Endothelial cell of umbilical vein (primary cell): ENCODE measurements around the gene PHACTR1. TPM values are rescaled to one million over a fixed set of nuclear protein-coding genes. Genes with fewer than 3 reads are reported as not detected.

ENCODE experiments used
- BruUV-seq: library from RNA; stranded (reverse); fragments of 400-500 nt; replicated peaks from 2 replicates; lab custom pipeline; 2021; lab: Mats Ljungman, UMichigan
- CTCF ChIA-PET: fragments of 300-600, 350-600 bp; sonication (Branson Sonifier 250); formaldehyde crosslinking; loops from one replicate; lab custom pipeline; 2021; ENCODE audit warnings: antibody characterized with exemption, inconsistent platforms; lab: Charles Lee
- POLR2A ChIA-PET: fragments of 300-600, 350-600 bp; sonication (Branson Sonifier 250); formaldehyde crosslinking; loops from one replicate; lab custom pipeline; 2021; ENCODE audit warnings: antibody characterized with exemption, inconsistent platforms; lab: Charles Lee
- DNase-seq: peaks from one replicate; pipeline ENCODE4 v3.0.0-alpha.2; 2011; ENCODE audit warnings: low read depth, low spot score
- FAIRE-seq: peaks from 2 replicates; lab custom pipeline; 2011; peaks lifted over from hg19 to GRCh38; lab: Jason Lieb, UNC
- H2AFZ ChIP-seq: 2 replicates; pipeline ENCODE4 v1.6.0; 2012; ENCODE audit warnings: low read depth, low read length, control low read depth, inconsistent platforms
- H3K27ac ChIP-seq: 2 replicates; pipeline ENCODE4 v1.5.1; 2011; ENCODE audit warnings: low read depth, mild to moderate bottlenecking, control low read depth, low read length, moderate library complexity; ENCODE audit not compliant: insufficient read depth
- H3K27me3 ChIP-seq, 2 experiments: 2 replicates each; pipeline versions ENCODE4 v1.6.0 to v1.6.1; 2011; ENCODE audit warnings: low read length in 2 of 2, mixed read lengths in 1 of 2; ENCODE audit not compliant: control insufficient read depth in 2 of 2, insufficient read depth in 2 of 2
- H3K36me3 ChIP-seq, 2 experiments: 2 replicates in 1 of 2; 3 replicates in 1 of 2; pipeline ENCODE4 v1.5.1; 2011; ENCODE audit warnings: low read length in 2 of 2, mild to moderate bottlenecking in 1 of 2, moderate library complexity in 1 of 2; ENCODE audit not compliant: control insufficient read depth in 2 of 2, insufficient read depth in 2 of 2; ENCODE audit errors: extremely low read depth in 1 of 2
- H3K4me1 ChIP-seq: 3 replicates; pipeline ENCODE4 v1.5.1; 2011; ENCODE audit warnings: mild to moderate bottlenecking, low read length; ENCODE audit not compliant: control insufficient read depth, insufficient read depth; ENCODE audit errors: extremely low read depth
- H3K4me2 ChIP-seq: 2 replicates; pipeline ENCODE4 v1.6.1; 2011; ENCODE audit warnings: low read length, control low read depth, mixed read lengths; ENCODE audit not compliant: insufficient read depth
- H3K4me3 ChIP-seq, 3 experiments: fragments of 200-600 bp in 1 of 3; sonication (generic), shearing (Covaris generic) in 1 of 3; replicated peaks in 1 of 3; 2 replicates each; pipeline ENCODE4 v1.5.1; 2011 to 2016; ENCODE audit warnings: control low read depth in 3 of 3, low read length in 3 of 3, mild to moderate bottlenecking in 2 of 3, inconsistent platforms in 1 of 3, low read depth in 1 of 3, moderate library complexity in 1 of 3; ENCODE audit not compliant: insufficient read depth in 1 of 3
- H3K79me2 ChIP-seq: 2 replicates; pipeline ENCODE4 v1.6.0; 2012; ENCODE audit warnings: low read length, inconsistent platforms; ENCODE audit not compliant: control insufficient read depth, insufficient read depth
- H3K9ac ChIP-seq: replicated peaks from 2 replicates; pipeline ENCODE3; 2011; ENCODE audit warnings: low read length, control low read depth; ENCODE audit not compliant: insufficient read depth; ENCODE audit errors: extremely low read depth
- H3K9me1 ChIP-seq: replicated peaks from 3 replicates; pipeline ENCODE4 v1.6.0; 2011; ENCODE audit warnings: mild to moderate bottlenecking, low read length; ENCODE audit not compliant: control insufficient read depth, insufficient read depth; ENCODE audit errors: extremely low read depth
- H3K9me3 ChIP-seq: replicated peaks from 2 replicates; pipeline ENCODE4 v1.5.1; 2012; ENCODE audit warnings: low read length, inconsistent platforms; ENCODE audit not compliant: control insufficient read depth, insufficient read depth
- H4K20me1 ChIP-seq: replicated peaks from 2 replicates; pipeline ENCODE3; 2011; ENCODE audit warnings: mild to moderate bottlenecking, low read length; ENCODE audit not compliant: control insufficient read depth, insufficient read depth; ENCODE audit errors: extremely low read depth
- CTCF ChIP-seq, 2 donors: IDR thresholded peaks; 1 replicate in 1 of 2; 2 replicates in 1 of 2; pipeline ENCODE4 v1.5.1; 2011; ENCODE audit warnings: low read length in 2 of 2, mild to moderate bottlenecking in 2 of 2, moderate library complexity in 2 of 2, control low read depth in 1 of 2, inconsistent platforms in 1 of 2, low read depth in 1 of 2; ENCODE audit not compliant: insufficient read depth in 1 of 2; ENCODE audit errors: extremely low read depth in 1 of 2
- EZH2 ChIP-seq: IDR thresholded peaks from 2 replicates; pipeline ENCODE4 v1.6.1; 2012; ENCODE audit warnings: borderline replicate concordance, low read depth, mild to moderate bottlenecking, moderate library complexity, low read length, inconsistent platforms; ENCODE audit not compliant: severe bottlenecking
- FOS ChIP-seq: IDR thresholded peaks from 2 replicates; pipeline ENCODE4 v1.6.1; 2011; ENCODE audit warnings: mild to moderate bottlenecking, low read length, moderate library complexity, borderline replicate concordance; ENCODE audit not compliant: insufficient read depth
- GATA2 ChIP-seq: IDR thresholded peaks from 2 replicates; pipeline ENCODE4 v1.7.0; 2011; ENCODE audit warnings: low read depth, mild to moderate bottlenecking, moderate library complexity, mixed read lengths, low read length; ENCODE audit not compliant: insufficient read length, insufficient read depth
- JUN ChIP-seq: IDR thresholded peaks from 2 replicates; pipeline ENCODE4 v1.6.1; 2011; ENCODE audit warnings: borderline replicate concordance, low read depth; ENCODE audit not compliant: insufficient read length, insufficient read depth
- MAX ChIP-seq: IDR thresholded peaks from 2 replicates; pipeline ENCODE4 v1.6.1; 2011; ENCODE audit not compliant: insufficient read depth, insufficient read length
- MYC ChIP-seq: IDR thresholded peaks from one replicate; pipeline ENCODE4 v1.6.1; 2011; ENCODE audit warnings: mild to moderate bottlenecking, low read depth, low read length
- POLR2A ChIP-seq: IDR thresholded peaks from 2 replicates; pipeline ENCODE4 v1.6.1; 2012; ENCODE audit warnings: low read depth, mild to moderate bottlenecking, control low read depth, low read length
- POLR2AphosphoS5 ChIP-seq: IDR thresholded peaks from 2 replicates; pipeline ENCODE4 v1.6.1; 2012; ENCODE audit warnings: low read depth, mild to moderate bottlenecking, control low read depth, low read length, moderate library complexity; ENCODE audit not compliant: insufficient read depth
- dilution Hi-C: fragments of 300-500 bp; cut with MboI; formaldehyde crosslinking; loops from one replicate; pipeline ENCODE4 v1.15.0; 2019; ENCODE audit warnings: low sequenced_read_pairs; ENCODE audit not compliant: extremely low pct_ligation_motif_present
- intact Hi-C: fragments of 100-400 bp; cut with micrococcal nuclease; formaldehyde crosslinking; loops from one replicate; pipeline ENCODE4 v1.10.0; 2022
- polyA plus RNA-seq, 4 experiments: library from polyadenylated mRNA; depleted of rRNA in 3 of 4; stranded (reverse) in 3 of 4; unstranded in 1 of 4; fragments of >200 nt; gene quantifications; 2 replicates each; pipeline versions ENCODE4 v1.2.1 to v1.2.3, GENCODE V29; 2011 to 2012; ENCODE audit warnings: missing spikeins in 1 of 4
- total RNA-seq: library from RNA; stranded (reverse); gene quantifications from 2 replicates; pipeline ENCODE4 v1.2.3, GENCODE V29; 2021

Gene PHACTR1
- total and polyA plus RNA-seq, 2 donors (not counting 3 experiments of a cell fraction or from before 2014, with no cell fraction given), result 2.4 to 23.2 TPM

- Histone ChIP-seq H3K4me2 (no peak overlapping the region), H3K9ac (no peak overlapping the region), H3K9me3 (no peaks in the 10 kb centered on the region), H2AFZ (no peak overlapping the region), H3K4me1 (no peaks in the 10 kb centered on the region), H3K4me3 (no peak overlapping the region), H3K79me2 (no peaks in the 10 kb centered on the region), H4K20me1 (no peaks in the 10 kb centered on the region), H3K27ac (no peak overlapping the region), H3K9me1 (no peaks in the 10 kb centered on the region), H3K36me3 (no peaks in the 10 kb centered on the region), H3K27me3 (no peaks in the 10 kb centered on the region)
- TF ChIP-seq CTCF (IDR thresholded peaks at IDR 0.05; ENCODE audit: extremely low read depth in 1 of 2, insufficient read depth in 1 of 2, low read depth in 1 of 2, low read length in 2 of 2) (no peak), POLR2AphosphoS5 (no peak), JUN (no peak), MAX (no peak), MYC (no peak), FOS (no peak), EZH2 (no peak), GATA2 (no peak), POLR2A (no peak)
- ChIA-PET POLR2A (no interaction called here), CTCF (no interaction called here)
- intact Hi-C loops (no loop called here), dilution Hi-C loops (no loop called here)
- no TSS peak for BruUV-seq
- no peak for FAIRE-seq
- DNase-seq, result no peak
These were observed 378.3 kb downstream of the PHACTR1 start for GRCh38 chr6:13094781-13095425.
